ENCODE results near the gene GOLT1B.

GOLT1B gene

GRCh38 chr12:21551841-21552465 is 50.4 kb downstream of the GOLT1B start:
- in situ Hi-C loops (cut with MboI; ENCODE audit: low pct_unique_long_range_greater_than_20kb, low sequenced_read_pairs, unreplicated experiment): no loop called here
- TF ChIP-seq, protein P1, sequence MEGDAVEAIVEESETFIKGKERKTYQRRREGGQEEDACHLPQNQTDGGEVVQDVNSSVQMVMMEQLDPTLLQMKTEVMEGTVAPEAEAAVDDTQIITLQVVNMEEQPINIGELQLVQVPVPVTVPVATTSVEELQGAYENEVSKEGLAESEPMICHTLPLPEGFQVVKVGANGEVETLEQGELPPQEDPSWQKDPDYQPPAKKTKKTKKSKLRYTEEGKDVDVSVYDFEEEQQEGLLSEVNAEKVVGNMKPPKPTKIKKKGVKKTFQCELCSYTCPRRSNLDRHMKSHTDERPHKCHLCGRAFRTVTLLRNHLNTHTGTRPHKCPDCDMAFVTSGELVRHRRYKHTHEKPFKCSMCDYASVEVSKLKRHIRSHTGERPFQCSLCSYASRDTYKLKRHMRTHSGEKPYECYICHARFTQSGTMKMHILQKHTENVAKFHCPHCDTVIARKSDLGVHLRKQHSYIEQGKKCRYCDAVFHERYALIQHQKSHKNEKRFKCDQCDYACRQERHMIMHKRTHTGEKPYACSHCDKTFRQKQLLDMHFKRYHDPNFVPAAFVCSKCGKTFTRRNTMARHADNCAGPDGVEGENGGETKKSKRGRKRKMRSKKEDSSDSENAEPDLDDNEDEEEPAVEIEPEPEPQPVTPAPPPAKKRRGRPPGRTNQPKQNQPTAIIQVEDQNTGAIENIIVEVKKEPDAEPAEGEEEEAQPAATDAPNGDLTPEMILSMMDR (IDR thresholded peaks at IDR 0.05; ENCODE audit: extremely low read depth, insufficient read depth, missing control alignments): no peak
- no peak for DNase-seq (ENCODE audit: low spot score)

- no peak for DNase-seq (ENCODE audit: low spot score)
- TF ChIP-seq, protein P1 (IDR thresholded peaks at IDR 0.05; ENCODE audit: extremely low read depth, insufficient read depth, missing control alignments): no peak
- in situ Hi-C loops (cut with MboI; ENCODE audit: low pct_unique_long_range_greater_than_20kb, low sequenced_read_pairs, unreplicated experiment): no loop called here
Measured at GRCh38 chr12:21552635-21553328, 51.2 kb downstream of the GOLT1B start.

- no peak for DNase-seq (ENCODE audit: low spot score)
- in situ Hi-C loops (cut with MboI; ENCODE audit: low pct_unique_long_range_greater_than_20kb, low sequenced_read_pairs, unreplicated experiment): no loop called here
- TF ChIP-seq, protein P1 (IDR thresholded peaks at IDR 0.05; ENCODE audit: extremely low read depth, insufficient read depth, missing control alignments): no peak
Measured at GRCh38 chr12:21553329-21553675, 51.7 kb downstream of the GOLT1B start.

- in situ Hi-C loops (cut with MboI; ENCODE audit: low pct_unique_long_range_greater_than_20kb, low sequenced_read_pairs, unreplicated experiment): no loop called here
- TF ChIP-seq, protein P1 (IDR thresholded peaks at IDR 0.05; ENCODE audit: extremely low read depth, insufficient read depth, missing control alignments): no peak
Measured at GRCh38 chr12:21558100-21558679, 56.6 kb downstream of the GOLT1B start.

DNA sequence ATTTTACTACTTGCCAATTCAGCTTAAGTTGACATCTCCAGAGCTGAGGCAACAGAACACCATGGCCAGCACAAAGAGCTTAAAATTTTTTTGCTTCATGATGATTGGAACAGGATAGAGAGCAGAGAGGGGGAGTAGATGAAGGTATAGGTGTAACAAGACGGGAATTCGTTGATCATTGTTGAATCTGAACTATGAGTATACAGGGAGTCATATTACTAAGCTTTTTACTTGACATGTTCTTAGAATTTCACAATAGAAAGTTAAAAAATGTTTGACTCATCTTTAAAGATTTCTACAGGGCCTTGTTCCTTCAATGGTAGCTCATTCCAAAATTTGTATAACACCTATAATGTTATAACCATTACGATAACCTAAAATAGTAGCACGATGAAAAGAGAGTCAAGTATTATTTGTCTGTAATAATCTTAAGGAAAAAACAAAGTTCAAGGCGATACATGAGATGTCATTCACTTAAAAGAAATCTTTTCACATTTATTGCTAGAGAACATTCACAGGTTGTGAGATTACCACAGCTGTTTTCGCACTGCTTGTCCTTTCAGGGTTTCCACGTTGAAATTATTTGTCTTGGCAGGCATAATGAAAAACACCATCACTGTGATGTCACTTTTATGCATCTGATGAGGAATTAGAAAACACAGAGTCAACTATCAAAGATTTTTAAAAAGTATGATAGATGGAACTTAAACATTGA is 58.4 kb downstream of the GOLT1B start:
- TF ChIP-seq, protein P1 (IDR thresholded peaks at IDR 0.05; ENCODE audit: extremely low read depth, insufficient read depth, missing control alignments): no peak
- in situ Hi-C loops (cut with MboI; ENCODE audit: low pct_unique_long_range_greater_than_20kb, low sequenced_read_pairs, unreplicated experiment): no loop called here
- no peak for DNase-seq (ENCODE audit: low spot score)

More at GRCh38 chr12:21558100-21558679, 56.6 kb downstream of the GOLT1B start:
- no peak for DNase-seq (ENCODE audit: low spot score)

DNA sequence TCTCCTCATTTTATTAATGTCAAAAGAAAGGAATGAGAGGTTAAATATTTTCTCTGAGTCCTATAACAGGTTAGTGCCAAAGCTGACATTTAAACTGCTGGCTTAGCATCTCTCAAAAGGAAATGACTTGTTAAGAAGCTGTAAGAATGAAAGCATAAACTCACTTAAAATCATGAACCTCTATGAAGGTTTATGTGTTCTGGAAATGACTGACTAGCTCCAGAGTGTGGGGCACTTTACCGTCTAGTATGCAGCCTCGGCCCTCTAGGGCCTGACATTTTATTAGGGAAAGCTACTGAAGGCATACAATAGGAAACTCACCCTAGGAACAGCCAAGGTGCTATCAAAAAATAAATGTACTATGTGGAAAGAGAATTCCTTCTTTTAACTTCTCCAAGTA is 59.6 kb downstream of the GOLT1B start:
- TF ChIP-seq, protein P1 (IDR thresholded peaks at IDR 0.05; ENCODE audit: extremely low read depth, insufficient read depth, missing control alignments): no peak
- in situ Hi-C loops (cut with MboI; ENCODE audit: low pct_unique_long_range_greater_than_20kb, low sequenced_read_pairs, unreplicated experiment): no loop called here
- no peak for DNase-seq (ENCODE audit: low spot score)

Data from GM13977 (cell line).